Peyer's patch (tissue), 4 donors: ENCODE measurements around the gene MARK4. TPM values are rescaled to one million over a fixed set of nuclear protein-coding genes. Genes with fewer than 3 reads are reported as not detected.

Experiments
- DNase-seq, 3 donors: peaks; one replicate each; pipeline ENCODE4 v3.0.0-alpha.2; 2017 to 2019
- H3K27ac ChIP-seq, 4 donors: fragments of 200-600 bp; sonication (generic); one replicate each; pipeline ENCODE4 v1.5.1; 2016 to 2019
- H3K27me3 ChIP-seq, 2 donors: fragments of 200-600 bp; sonication (generic); one replicate each; pipeline ENCODE4 v1.5.1; 2019
- H3K36me3 ChIP-seq, 3 donors: fragments of 200-600 bp; sonication (generic); one replicate each; pipeline ENCODE4 v1.5.1; 2016 to 2019
- H3K4me1 ChIP-seq, 4 donors: fragments of 200-600 bp; sonication (generic); one replicate each; pipeline ENCODE4 v1.5.1; 2016 to 2019
- H3K4me3 ChIP-seq, 4 donors: fragments of 200-600 bp; sonication (generic); 1 replicate in 3 of 4; 2 replicates in 1 of 4; pipeline ENCODE4 v1.5.1; 2016 to 2019; ENCODE audit warnings: mild to moderate bottlenecking in 1 of 4
- H3K9me3 ChIP-seq, 4 donors: fragments of 200-600 bp; sonication (generic); one replicate each; pipeline ENCODE4 v1.5.1; 2016 to 2019; ENCODE audit warnings: mild to moderate bottlenecking in 1 of 4
- CTCF ChIP-seq, 6 experiments: fragments of 450-650 bp in 4 of 6; fragments of 200-600 bp in 2 of 6; sonication (generic) in 1 of 6; IDR thresholded peaks; one replicate each; pipeline ENCODE4 v1.5.1; 2017 to 2019; ENCODE audit warnings: antibody characterized with exemption in 6 of 6, mild to moderate bottlenecking in 3 of 6, moderate library complexity in 1 of 6
- POLR2A ChIP-seq, 2 donors: fragments of 450-650 bp; IDR thresholded peaks; one replicate each; pipeline ENCODE4 v1.5.1; 2017; ENCODE audit warnings: antibody characterized with exemption in 2 of 2, mild to moderate bottlenecking in 2 of 2, moderate library complexity in 2 of 2
- total RNA-seq, 4 donors: library from RNA; depleted of rRNA; stranded (reverse); fragments of >200 nt; gene quantifications; one replicate each; pipeline ENCODE4 v1.1.0, GENCODE V29; 2016

MARK4 gene
- total RNA-seq, 4 donors from 2014 or later = 8.1 to 63.5 (median 23.4) TPM

- H3K27ac ChIP-seq = no peak overlapping the region
- H3K27me3 ChIP-seq = no peaks in the 10 kb centered on the region
- DNase-seq = no peak
- H3K4me3 ChIP-seq = no peak overlapping the region
- H3K4me1 ChIP-seq = no peaks in the 10 kb centered on the region
- TF ChIP-seq CTCF (IDR thresholded peaks at IDR 0.05) = no peak
- no peak for TF ChIP-seq POLR2A (IDR thresholded peaks at IDR 0.05)
- no peaks in the 10 kb centered on the region for H3K9me3 ChIP-seq
- H3K36me3 ChIP-seq = no peaks in the 10 kb centered on the region
Observed at GRCh38 chr19:45303269-45304060, 52.4 kb downstream of the MARK4 start.

GRCh38 chr19:45304141-45304926 lies 53.3 kb downstream of the MARK4 start:
- Histone ChIP-seq H3K4me1 (no peaks in the 10 kb centered on the region), H3K4me3 (no peak overlapping the region)

GRCh38 chr19:45305007-45305406 lies 53.9 kb downstream of the MARK4 start:
- H3K36me3 ChIP-seq = no peaks in the 10 kb centered on the region
- H3K9me3 ChIP-seq = no peaks in the 10 kb centered on the region
- no peak overlapping the region for H3K4me3 ChIP-seq
- H3K27ac ChIP-seq = no peak overlapping the region
- no peak for DNase-seq
- no peaks in the 10 kb centered on the region for H3K4me1 ChIP-seq
- H3K27me3 ChIP-seq = no peaks in the 10 kb centered on the region
- TF ChIP-seq POLR2A (IDR thresholded peaks at IDR 0.05) (no peak), CTCF (IDR thresholded peaks at IDR 0.05) (no peak)

More at GRCh38 chr19:45304141-45304926, 53.3 kb downstream of the MARK4 start:
- H3K36me3 ChIP-seq = no peaks in the 10 kb centered on the region
- no peak overlapping the region for H3K27ac ChIP-seq
- DNase-seq = no peak
- no peaks in the 10 kb centered on the region for H3K9me3 ChIP-seq
- TF ChIP-seq CTCF (IDR thresholded peaks at IDR 0.05) = no peak
- TF ChIP-seq POLR2A (IDR thresholded peaks at IDR 0.05) = no peak
- H3K27me3 ChIP-seq = no peaks in the 10 kb centered on the region

GRCh38 chr19:45305421-45305820 lies 54.4 kb downstream of the MARK4 start:
- Histone ChIP-seq H3K9me3 (no peaks in the 10 kb centered on the region), H3K27me3 (no peaks in the 10 kb centered on the region), H3K4me3 (no peak overlapping the region), H3K4me1 (no peaks in the 10 kb centered on the region), H3K27ac (no peak overlapping the region), H3K36me3 (no peaks in the 10 kb centered on the region)
- DNase-seq = no peak
- TF ChIP-seq CTCF (IDR thresholded peaks at IDR 0.05) (no peak), POLR2A (IDR thresholded peaks at IDR 0.05) (no peak)

- DNase-seq = no peak
- TF ChIP-seq CTCF (IDR thresholded peaks at IDR 0.05) = no peak
- no peak for TF ChIP-seq POLR2A (IDR thresholded peaks at IDR 0.05)
- Histone ChIP-seq H3K27me3 (no peaks in the 10 kb centered on the region), H3K9me3 (no peaks in the 10 kb centered on the region), H3K27ac (no peak overlapping the region), H3K4me3 (no peak overlapping the region), H3K36me3 (no peaks in the 10 kb centered on the region), H3K4me1 (no peaks in the 10 kb centered on the region)
Observed at GRCh38 chr19:45306040-45306439, 55.0 kb downstream of the MARK4 start.
